ENCODE measurements around the gene SRA1. TPM values are rescaled to one million over a fixed set of nuclear protein-coding genes. Genes with fewer than 3 reads are reported as not detected.
"Not testable (repeated sequence)": the region's sequence is repeated elsewhere in the genome, so short reads cannot be mapped to it uniquely, and the experiment has no call there.

Gene SRA1
- total RNA-seq, 3 donors from 2014 or later (not counting 1 experiment from before 2014, with no cell fraction given) = 42.2 to 66.4 (median 59.4) TPM

- Mint-ChIP-seq H3K4me3 (no peak overlapping the region), H3K36me3 (no peaks in the 10 kb centered on the region), H3K27ac (no peak overlapping the region), H3K4me1 (no peaks in the 10 kb centered on the region), H3K9me3 (no peaks in the 10 kb centered on the region), H3K27me3 (ENCODE audit: low read depth in 2 of 2) (peaks cover 0 to 2% of the 10 kb centered on the region in 2 donors)
- Histone ChIP-seq H3K27ac (ENCODE audit: low read length) (peak overlapping the region; percentile 2), H3K4me3 (ENCODE audit: low read length) (no peak overlapping the region), H3K9me3 (ENCODE audit: control insufficient read depth, insufficient read depth, low read length) (no peaks in the 10 kb centered on the region), H3K36me3 (ENCODE audit: control insufficient read depth, insufficient read depth, low read length) (no peaks in the 10 kb centered on the region), H3K27me3 (ENCODE audit: control insufficient read depth, insufficient read depth, low read length) (no peaks in the 10 kb centered on the region), H3K4me1 (ENCODE audit: control insufficient read depth, insufficient read depth, low read length) (peaks cover 7% of the 10 kb centered on the region)
- TF ChIP-seq CTCF (IDR thresholded peaks at IDR 0.05) = no peak
- 49% methylated on average over 4 of the region's 5 CpGs for WGBS (ENCODE audit: insufficient coverage)
- intact Hi-C loops (cut with micrococcal nuclease) = no loop called here
- DNase-seq (no peak), ATAC-seq (peak in 1 of 3 donors; percentile 56)
Measured at GRCh38 chr5:140595538-140596300, 38.4 kb upstream of the SRA1 start.

- H3K27ac ChIP-seq (ENCODE audit: low read length) = no peak overlapping the region
- no peak for TF ChIP-seq CTCF (IDR thresholded peaks at IDR 0.05)
- intact Hi-C loops (cut with micrococcal nuclease) = no loop called here
- WGBS (ENCODE audit: insufficient coverage) = 80% methylated on average over 6 of the region's 6 CpGs
- no peaks in the 10 kb centered on the region for H3K36me3 ChIP-seq (ENCODE audit: control insufficient read depth, insufficient read depth, low read length)
- H3K9me3 ChIP-seq (ENCODE audit: control insufficient read depth, insufficient read depth, low read length) = no peaks in the 10 kb centered on the region
- Mint-ChIP-seq H3K27me3 (ENCODE audit: low read depth in 2 of 2) (peaks cover 0 to 2% of the 10 kb centered on the region in 2 donors), H3K36me3 (no peaks in the 10 kb centered on the region), H3K4me1 (no peaks in the 10 kb centered on the region), H3K9me3 (no peaks in the 10 kb centered on the region), H3K27ac (no peak overlapping the region), H3K4me3 (no peak overlapping the region)
- no peak overlapping the region for H3K4me3 ChIP-seq (ENCODE audit: low read length)
- no peak for ATAC-seq
- no peaks in the 10 kb centered on the region for H3K27me3 ChIP-seq (ENCODE audit: control insufficient read depth, insufficient read depth, low read length)
- peaks cover 7% of the 10 kb centered on the region for H3K4me1 ChIP-seq (ENCODE audit: control insufficient read depth, insufficient read depth, low read length)
- DNase-seq = no peak
Measured at GRCh38 chr5:140594169-140594568, 36.9 kb upstream of the SRA1 start.

GRCh38 chr5:140593070-140593469 is 35.8 kb upstream of the SRA1 start:
- H3K4me3 ChIP-seq (ENCODE audit: low read length); ATAC-seq; H3K27me3 ChIP-seq (ENCODE audit: control insufficient read depth, insufficient read depth, low read length); H3K4me1 ChIP-seq (ENCODE audit: control insufficient read depth, insufficient read depth, low read length); H3K4me1 Mint-ChIP-seq; H3K36me3 Mint-ChIP-seq; H3K36me3 ChIP-seq (ENCODE audit: control insufficient read depth, insufficient read depth, low read length); H3K27ac Mint-ChIP-seq; H3K4me3 Mint-ChIP-seq; H3K27me3 Mint-ChIP-seq (ENCODE audit: low read depth in 2 of 2); DNase-seq; H3K27ac ChIP-seq (ENCODE audit: low read length); H3K9me3 Mint-ChIP-seq; intact Hi-C loops (cut with micrococcal nuclease); H3K9me3 ChIP-seq (ENCODE audit: control insufficient read depth, insufficient read depth, low read length): not testable (repeated sequence)
- WGBS (ENCODE audit: insufficient coverage) = 69% methylated on average over 13 of the region's 14 CpGs

GRCh38 chr5:140591747-140592372 is 34.6 kb upstream of the SRA1 start:
- WGBS (ENCODE audit: insufficient coverage) = 77% methylated on average over 5 of the region's 5 CpGs
- no peaks in the 10 kb centered on the region for H3K9me3 ChIP-seq (ENCODE audit: control insufficient read depth, insufficient read depth, low read length)
- Mint-ChIP-seq H3K27ac (no peak overlapping the region), H3K9me3 (no peaks in the 10 kb centered on the region), H3K4me3 (no peak overlapping the region), H3K36me3 (no peaks in the 10 kb centered on the region), H3K27me3 (ENCODE audit: low read depth in 2 of 2) (peaks cover 2 to 4% of the 10 kb centered on the region in 2 donors), H3K4me1 (no peaks in the 10 kb centered on the region)
- DNase-seq = no peak
- no peaks in the 10 kb centered on the region for H3K36me3 ChIP-seq (ENCODE audit: control insufficient read depth, insufficient read depth, low read length)
- H3K27ac ChIP-seq (ENCODE audit: low read length) = no peak overlapping the region
- no peak for ATAC-seq
- no peak overlapping the region for H3K4me3 ChIP-seq (ENCODE audit: low read length)
- TF ChIP-seq CTCF (IDR thresholded peaks at IDR 0.05) = no peak
- no peaks in the 10 kb centered on the region for H3K27me3 ChIP-seq (ENCODE audit: control insufficient read depth, insufficient read depth, low read length)
- H3K4me1 ChIP-seq (ENCODE audit: control insufficient read depth, insufficient read depth, low read length) = peaks cover 7% of the 10 kb centered on the region
- intact Hi-C loops (cut with micrococcal nuclease) = no loop called here

Data from natural killer cell (primary cell).